PC-9 (cell line): ENCODE measurements around the gene RBFOX1. TPM values are rescaled to one million over a fixed set of nuclear protein-coding genes. Genes with fewer than 3 reads are reported as not detected.

Source experiments
- BruUV-seq: library from RNA; stranded (reverse); fragments of 400-500 nt; replicated peaks from 2 replicates; lab custom pipeline; 2021; lab: Mats Ljungman, UMichigan
- CTCF ChIA-PET: fragments of 300-600 bp; sonication (Branson Sonifier 250); formaldehyde crosslinking; loops from one replicate; lab custom pipeline; 2022; ENCODE audit warnings: antibody characterized with exemption; lab: Charles Lee
- POLR2A ChIA-PET: fragments of 300-600 bp; sonication (Branson Sonifier 250); formaldehyde crosslinking; loops from one replicate; lab custom pipeline; 2022; ENCODE audit warnings: antibody characterized with exemption; ENCODE audit not compliant: unreplicated experiment; lab: Charles Lee
- DNase-seq, 2 experiments: peaks; one replicate each; pipeline versions ENCODE4 v3.0.0 to v3.0.0-alpha.2; 2015 to 2022; ENCODE audit warnings: mixed read lengths in 1 of 2
- H2AFZ ChIP-seq: fragments of 200-600 bp; sonication (generic); 2 replicates; pipeline ENCODE4 v1.8.1; 2017; ENCODE audit warnings: antibody characterized with exemption
- H3F3A ChIP-seq: fragments of 200-600 bp; sonication (generic); 2 replicates; pipeline ENCODE4 v1.8.1; 2017; ENCODE audit warnings: antibody characterized with exemption, mild to moderate bottlenecking, low read depth; ENCODE audit not compliant: insufficient read depth
- H3K27ac ChIP-seq: fragments of 200-600 bp; sonication (generic); 2 replicates; pipeline ENCODE4 v1.6.1; 2016; ENCODE audit warnings: mixed run types
- H3K27me3 ChIP-seq: fragments of 200-600 bp; sonication (generic); 2 replicates; pipeline ENCODE4 v1.6.1; 2016; ENCODE audit warnings: low read depth, mixed run types; ENCODE audit not compliant: insufficient read depth
- H3K36me3 ChIP-seq: fragments of 200-600 bp; sonication (generic); 2 replicates; pipeline ENCODE4 v1.6.1; 2016; ENCODE audit warnings: low read depth, mixed run types
- H3K4me1 ChIP-seq: fragments of 200-600 bp; sonication (generic); replicated peaks from 2 replicates; pipeline ENCODE4 v1.6.1; 2016; ENCODE audit warnings: mixed run types; ENCODE audit not compliant: insufficient read depth
- H3K4me2 ChIP-seq: fragments of 200-600 bp; sonication (generic); 2 replicates; pipeline ENCODE4 v1.6.1; 2017; ENCODE audit warnings: mixed run types
- H3K4me3 ChIP-seq: fragments of 200-600 bp; sonication (generic); 2 replicates; pipeline ENCODE4 v1.6.1; 2016; ENCODE audit warnings: mixed run types
- H3K79me2 ChIP-seq: fragments of 200-600 bp; sonication (generic); 2 replicates; pipeline ENCODE4 v1.6.1; 2017; ENCODE audit warnings: low read depth, mixed run types
- H3K9me2 ChIP-seq: fragments of 200-600 bp; sonication (generic); 2 replicates; pipeline ENCODE4 v1.8.1; 2017; ENCODE audit warnings: mild to moderate bottlenecking; ENCODE audit not compliant: insufficient read depth
- H3K9me3 ChIP-seq: fragments of 200-600 bp; sonication (generic); 2 replicates; pipeline ENCODE4 v1.8.1; 2016; ENCODE audit warnings: low read depth; ENCODE audit not compliant: insufficient read depth
- H4K20me1 ChIP-seq: fragments of 200-600 bp; sonication (generic); 2 replicates; pipeline ENCODE4 v1.8.1; 2017; ENCODE audit not compliant: insufficient read depth
- CTCF ChIP-seq: fragments of 200-600 bp; sonication (generic); conservative IDR thresholded peaks from 2 replicates; pipeline ENCODE4 v1.6.1; 2017; ENCODE audit warnings: mixed run types, antibody characterized with exemption, mild to moderate bottlenecking, moderate library complexity
- EZH2 ChIP-seq: fragments of 200-600 bp; sonication (generic); IDR thresholded peaks from 2 replicates; pipeline ENCODE4 v1.8.0; 2017; ENCODE audit warnings: antibody characterized with exemption, low read depth
- intact Hi-C: fragments of 100-400 bp; cut with micrococcal nuclease; formaldehyde crosslinking; loops from one replicate; pipeline ENCODE4 v1.10.0; 2022; ENCODE audit not compliant: unreplicated experiment
- total RNA-seq: library from RNA; stranded (reverse); gene quantifications from 2 replicates; pipeline ENCODE4 v1.2.3, GENCODE V29; 2021

Gene RBFOX1
- total RNA-seq, 1 experiment from 2014 or later, result not detected

- Histone ChIP-seq H3K4me2 (no peak overlapping the region), H3K9me3 (no peaks in the 10 kb centered on the region), H3K27me3 (peaks cover 11% of the 10 kb centered on the region), H3K4me1 (no peaks in the 10 kb centered on the region), H3K36me3 (no peaks in the 10 kb centered on the region), H3K4me3 (no peak overlapping the region), H3K79me2 (no peaks in the 10 kb centered on the region), H2AFZ (no peak overlapping the region), H3F3A (no peaks in the 10 kb centered on the region), H3K9me2 (no peaks in the 10 kb centered on the region), H3K27ac (no peak overlapping the region), H4K20me1 (no peaks in the 10 kb centered on the region)
- ChIA-PET POLR2A (no interaction called here), CTCF (no interaction called here)
- intact Hi-C loops, result no loop called here
- no peak for DNase-seq
- BruUV-seq, result no TSS peak
- TF ChIP-seq EZH2 (no peak), CTCF (no peak)
These were observed 199.9 kb downstream of the RBFOX1 start for GRCh38 chr16:7532534-7532933.

GRCh38 chr16:7534749-7535148, 202.1 kb downstream of the RBFOX1 start:
- POLR2A ChIA-PET, result no interaction called here
- Histone ChIP-seq H3F3A (no peaks in the 10 kb centered on the region), H3K4me1 (no peaks in the 10 kb centered on the region), H3K9me3 (no peaks in the 10 kb centered on the region), H2AFZ (no peak overlapping the region), H3K79me2 (no peaks in the 10 kb centered on the region), H3K9me2 (no peaks in the 10 kb centered on the region), H4K20me1 (no peaks in the 10 kb centered on the region), H3K4me3 (no peak overlapping the region), H3K36me3 (no peaks in the 10 kb centered on the region), H3K27ac (no peak overlapping the region), H3K27me3 (peaks cover 11% of the 10 kb centered on the region), H3K4me2 (no peak overlapping the region)
- intact Hi-C loops, result no loop called here
- TF ChIP-seq EZH2, result no peak
- no peak for TF ChIP-seq CTCF
- CTCF ChIA-PET, result no interaction called here
- DNase-seq, result no peak
- no TSS peak for BruUV-seq

GRCh38 chr16:7541026-7541425, 208.4 kb downstream of the RBFOX1 start:
- TF ChIP-seq CTCF (no peak), EZH2 (no peak)
- intact Hi-C loops, result no loop called here
- Histone ChIP-seq H4K20me1 (no peaks in the 10 kb centered on the region), H3K27me3 (peaks cover 4% of the 10 kb centered on the region; the same call in 1 of the 2 replicates), H3K79me2 (no peaks in the 10 kb centered on the region), H3K9me2 (no peaks in the 10 kb centered on the region), H3K4me1 (no peaks in the 10 kb centered on the region), H3K4me3 (no peak overlapping the region), H3K9me3 (no peaks in the 10 kb centered on the region), H2AFZ (no peak overlapping the region), H3F3A (no peaks in the 10 kb centered on the region), H3K36me3 (no peaks in the 10 kb centered on the region), H3K4me2 (no peak overlapping the region), H3K27ac (no peak overlapping the region)
- CTCF ChIA-PET, result no interaction called here
- DNase-seq, result no peak
- BruUV-seq, result no TSS peak
- POLR2A ChIA-PET, result no interaction called here
